SK-N-SH (cell line): ENCODE data around the gene STRBP.

ENCODE experiments used
- CHD2 ChIP-seq: fragments of 150-350 bp; IDR thresholded peaks from 2 replicates; pipeline ENCODE4 v1.6.1; 2018; ENCODE audit warnings: low read length; ENCODE audit not compliant: partially characterized antibody
- GABPA ChIP-seq: IDR thresholded peaks from 2 replicates; pipeline ENCODE4 v1.4.0; 2012; ENCODE audit warnings: low read depth, mild to moderate bottlenecking
- SMC3 ChIP-seq: IDR thresholded peaks from 2 replicates; pipeline ENCODE4 v1.6.1; 2012; ENCODE audit warnings: low read depth, low read length, improper control_type of control experiment
- TAF1 ChIP-seq: IDR thresholded peaks from 2 replicates; pipeline ENCODE4 v1.6.1; 2012; ENCODE audit warnings: low read depth, mild to moderate bottlenecking, low read length, moderate library complexity, borderline replicate concordance
- TEAD4 ChIP-seq: IDR thresholded peaks from 2 replicates; pipeline ENCODE4 v1.4.0; 2012; ENCODE audit warnings: mild to moderate bottlenecking, borderline replicate concordance; ENCODE audit not compliant: insufficient read depth
- TF ChIP-seq, protein P1 (sequence below): fragments of 200-600 bp; sonication (generic); IDR thresholded peaks from 2 replicates; pipeline ENCODE4 v1.6.1; 2017; ENCODE audit warnings: antibody characterized with exemption, mild to moderate bottlenecking, moderate library complexity
- TF ChIP-seq, protein P2 (sequence below): fragments of 150-350 bp; IDR thresholded peaks from 2 replicates; pipeline ENCODE4 v1.6.1; 2017; ENCODE audit warnings: antibody characterized with exemption, low read length, low read depth, borderline replicate concordance

DNA sequence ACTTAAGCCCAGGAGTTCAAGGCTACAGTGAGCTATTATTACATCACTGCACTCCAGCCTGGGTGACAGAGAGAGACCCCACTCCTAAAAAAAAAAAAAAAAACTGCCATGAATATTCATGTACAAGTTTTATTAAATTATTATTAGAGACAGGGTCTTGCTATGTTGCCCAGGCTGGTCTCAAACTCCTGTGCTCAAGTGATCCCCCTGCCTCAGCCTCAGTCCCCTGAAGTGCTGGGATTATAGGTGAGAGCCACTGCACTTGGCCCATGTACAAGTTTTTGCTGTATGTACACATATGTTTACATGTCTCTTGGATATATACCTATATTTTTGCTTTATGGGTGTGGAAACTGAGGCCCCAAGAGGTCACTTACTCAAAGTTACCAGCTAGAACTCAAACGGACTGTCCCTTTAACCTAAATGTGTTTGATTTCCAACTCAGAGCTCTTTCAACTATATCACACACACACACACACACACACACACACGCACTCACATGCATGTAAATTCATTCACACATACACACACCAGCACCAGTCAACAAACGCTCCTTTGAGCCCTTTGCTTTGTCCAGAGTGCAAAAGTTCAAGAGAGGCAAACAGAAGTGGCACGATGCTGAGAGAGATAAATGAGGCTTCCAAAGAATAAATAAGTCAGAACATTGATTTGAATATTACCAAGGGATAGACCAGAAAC, 42.3 kb upstream of the STRBP start:
- TF ChIP-seq TEAD4 (no peak), GABPA (no peak), SMC3 (no peak), TAF1 (no peak), CHD2 (no peak)
- TF ChIP-seq, protein P1, sequence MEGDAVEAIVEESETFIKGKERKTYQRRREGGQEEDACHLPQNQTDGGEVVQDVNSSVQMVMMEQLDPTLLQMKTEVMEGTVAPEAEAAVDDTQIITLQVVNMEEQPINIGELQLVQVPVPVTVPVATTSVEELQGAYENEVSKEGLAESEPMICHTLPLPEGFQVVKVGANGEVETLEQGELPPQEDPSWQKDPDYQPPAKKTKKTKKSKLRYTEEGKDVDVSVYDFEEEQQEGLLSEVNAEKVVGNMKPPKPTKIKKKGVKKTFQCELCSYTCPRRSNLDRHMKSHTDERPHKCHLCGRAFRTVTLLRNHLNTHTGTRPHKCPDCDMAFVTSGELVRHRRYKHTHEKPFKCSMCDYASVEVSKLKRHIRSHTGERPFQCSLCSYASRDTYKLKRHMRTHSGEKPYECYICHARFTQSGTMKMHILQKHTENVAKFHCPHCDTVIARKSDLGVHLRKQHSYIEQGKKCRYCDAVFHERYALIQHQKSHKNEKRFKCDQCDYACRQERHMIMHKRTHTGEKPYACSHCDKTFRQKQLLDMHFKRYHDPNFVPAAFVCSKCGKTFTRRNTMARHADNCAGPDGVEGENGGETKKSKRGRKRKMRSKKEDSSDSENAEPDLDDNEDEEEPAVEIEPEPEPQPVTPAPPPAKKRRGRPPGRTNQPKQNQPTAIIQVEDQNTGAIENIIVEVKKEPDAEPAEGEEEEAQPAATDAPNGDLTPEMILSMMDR, result no peak
- TF ChIP-seq, protein P2, sequence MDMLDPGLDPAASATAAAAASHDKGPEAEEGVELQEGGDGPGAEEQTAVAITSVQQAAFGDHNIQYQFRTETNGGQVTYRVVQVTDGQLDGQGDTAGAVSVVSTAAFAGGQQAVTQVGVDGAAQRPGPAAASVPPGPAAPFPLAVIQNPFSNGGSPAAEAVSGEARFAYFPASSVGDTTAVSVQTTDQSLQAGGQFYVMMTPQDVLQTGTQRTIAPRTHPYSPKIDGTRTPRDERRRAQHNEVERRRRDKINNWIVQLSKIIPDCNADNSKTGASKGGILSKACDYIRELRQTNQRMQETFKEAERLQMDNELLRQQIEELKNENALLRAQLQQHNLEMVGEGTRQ, result no peak
